A673 (cell line): Measurements from ENCODE around the gene DCK. TPM values are rescaled to one million over a fixed set of nuclear protein-coding genes. Genes with fewer than 3 reads are reported as not detected.

Experiments used
- BruUV-seq: library from RNA; stranded (reverse); fragments of 400-500 nt; replicated peaks from 2 replicates; lab custom pipeline; 2021; lab: Mats Ljungman, UMichigan
- CTCF ChIA-PET: fragments of 300-600 bp; sonication (Branson Sonifier 250); formaldehyde crosslinking; loops from one replicate; lab custom pipeline; 2022; ENCODE audit warnings: antibody characterized with exemption; lab: Charles Lee
- POLR2A ChIA-PET: fragments of 300-600 bp; sonication (Branson Sonifier 250); formaldehyde crosslinking; loops from one replicate; lab custom pipeline; 2022; ENCODE audit warnings: antibody characterized with exemption; ENCODE audit not compliant: low non-redundant PET; lab: Charles Lee
- DNase-seq: peaks from one replicate; pipeline ENCODE4 v3.0.0-alpha.2; 2015; ENCODE audit warnings: low spot score
- H3K27ac ChIP-seq: fragments of 200-600 bp; sonication (generic); 2 replicates; pipeline ENCODE4 v1.5.1; 2016; ENCODE audit warnings: mixed run types, low read depth, mild to moderate bottlenecking, mixed read lengths, antibody characterized with exemption, low read length; ENCODE audit not compliant: poor library complexity, severe bottlenecking
- H3K27me3 ChIP-seq: fragments of 200-600 bp; sonication (generic); replicated peaks from 2 replicates; pipeline ENCODE4 v1.6.1; 2017; ENCODE audit warnings: mixed run types, low read depth, mild to moderate bottlenecking, mixed read lengths, antibody characterized with exemption, low read length; ENCODE audit not compliant: insufficient read depth, poor library complexity
- H3K36me3 ChIP-seq: fragments of 200-600 bp; sonication (generic); 2 replicates; pipeline ENCODE4 v1.6.1; 2016; ENCODE audit warnings: mixed run types, mild to moderate bottlenecking, mixed read lengths, antibody characterized with exemption, low read length; ENCODE audit not compliant: insufficient read depth, poor library complexity, severe bottlenecking
- H3K4me1 ChIP-seq: fragments of 200-600 bp; sonication (generic); 2 replicates; pipeline ENCODE4 v1.6.1; 2017; ENCODE audit warnings: mixed run types, mild to moderate bottlenecking, mixed read lengths, antibody characterized with exemption, low read length; ENCODE audit not compliant: insufficient read depth, poor library complexity, severe bottlenecking
- H3K4me3 ChIP-seq: fragments of 200-600 bp; sonication (generic); 2 replicates; pipeline ENCODE4 v1.5.1; 2016; ENCODE audit warnings: low read depth, mixed run types, mild to moderate bottlenecking, mixed read lengths, low read length; ENCODE audit not compliant: poor library complexity, severe bottlenecking
- H3K9me3 ChIP-seq: fragments of 200-600 bp; sonication (generic); 2 replicates; pipeline ENCODE4 v1.6.1; 2016; ENCODE audit warnings: mixed run types, low read depth, mild to moderate bottlenecking, mixed read lengths, antibody characterized with exemption, low read length; ENCODE audit not compliant: poor library complexity, severe bottlenecking
- CTCF ChIP-seq: fragments of 300-800, 200-600 bp; sonication (generic); conservative IDR thresholded peaks from 2 replicates; pipeline ENCODE4 v1.5.1; 2017; ENCODE audit warnings: low read depth, mild to moderate bottlenecking, antibody characterized with exemption, low read length, moderate library complexity, mixed read lengths
- EZH2 ChIP-seq: fragments of 200-600 bp; sonication (generic); IDR thresholded peaks from 2 replicates; pipeline ENCODE4 v1.6.1; 2017; ENCODE audit warnings: borderline replicate concordance, low read depth, mild to moderate bottlenecking, mixed read lengths, antibody characterized with exemption, low read length; ENCODE audit not compliant: poor library complexity, severe bottlenecking
- intact Hi-C: fragments of 100-400 bp; cut with micrococcal nuclease; formaldehyde crosslinking; loops from one replicate; pipeline ENCODE4 v1.10.0; 2022; ENCODE audit not compliant: unreplicated experiment
- total RNA-seq: library from RNA; stranded (reverse); gene quantifications from 2 replicates; pipeline ENCODE4 v1.2.3, GENCODE V29; 2021

DCK gene
- total RNA-seq, 1 experiment from 2014 or later, result 18.4 TPM

- Histone ChIP-seq H3K27me3 (no peaks in the 10 kb centered on the region), H3K27ac (no peak overlapping the region), H3K9me3 (no peaks in the 10 kb centered on the region), H3K4me3 (no peak overlapping the region), H3K4me1 (no peaks in the 10 kb centered on the region), H3K36me3 (no peaks in the 10 kb centered on the region)
- no TSS peak for BruUV-seq
- intact Hi-C loops, result no loop called here
- TF ChIP-seq EZH2 (no peak), CTCF (no peak)
- no peak for DNase-seq
- ChIA-PET POLR2A (no interaction called here), CTCF (no interaction called here)
Measured at GRCh38 chr4:71066737-71067716, 73.6 kb downstream of the DCK start.

- H3K36me3 ChIP-seq, result no peaks in the 10 kb centered on the region
- no peaks in the 10 kb centered on the region for H3K27me3 ChIP-seq
- POLR2A ChIA-PET, result no interaction called here
- TF ChIP-seq EZH2 (no peak), CTCF (no peak)
- no peaks in the 10 kb centered on the region for H3K4me1 ChIP-seq
- H3K4me3 ChIP-seq, result no peak overlapping the region
- no peak for DNase-seq
- no TSS peak for BruUV-seq
- intact Hi-C loops, result no loop called here
- H3K9me3 ChIP-seq, result no peaks in the 10 kb centered on the region
- CTCF ChIA-PET, result no interaction called here
- no peak overlapping the region for H3K27ac ChIP-seq
Measured at GRCh38 chr4:71069063-71069462, 75.6 kb downstream of the DCK start.

GRCh38 chr4:71070015-71070414 is 76.6 kb downstream of the DCK start:
- ChIA-PET POLR2A (no interaction called here), CTCF (no interaction called here)
- Histone ChIP-seq H3K36me3 (no peaks in the 10 kb centered on the region), H3K4me1 (no peaks in the 10 kb centered on the region), H3K27ac (no peak overlapping the region), H3K9me3 (no peaks in the 10 kb centered on the region), H3K27me3 (no peaks in the 10 kb centered on the region), H3K4me3 (no peak overlapping the region)
- BruUV-seq, result no TSS peak
- TF ChIP-seq CTCF (no peak), EZH2 (no peak)
- intact Hi-C loops, result no loop called here
- DNase-seq, result no peak
